Tibial artery (tissue), 4 donors: ENCODE data around the gene CIAO2A.

Experiments used
- DNase-seq, 2 donors: peaks; one replicate each; pipeline ENCODE4 v3.0.0-alpha.2; 2019
- H3K27ac ChIP-seq, 2 donors: fragments of 200-600 bp; sonication (generic) in 1 of 2; 1 replicate in 1 of 2; 2 replicates in 1 of 2; pipeline ENCODE4 v1.5.1; 2018 to 2019; ENCODE audit warnings: mild to moderate bottlenecking in 1 of 2
- H3K27me3 ChIP-seq, 2 donors: fragments of 200-600 bp; sonication (generic) in 1 of 2; one replicate each; pipeline versions ENCODE4 v1.5.1 to v1.6.0; 2016 to 2019
- H3K36me3 ChIP-seq, 3 donors: fragments of 200-600 bp; sonication (generic) in 2 of 3; one replicate each; pipeline ENCODE4 v1.5.1; 2016 to 2019; ENCODE audit warnings: mild to moderate bottlenecking in 2 of 3
- H3K4me1 ChIP-seq, 4 donors: fragments of 200-600 bp; sonication (generic) in 2 of 4; 1 replicate in 3 of 4; 2 replicates in 1 of 4; pipeline ENCODE4 v1.5.1; 2016 to 2019
- H3K4me3 ChIP-seq, 2 donors: fragments of 200-600 bp; sonication (generic) in 1 of 2; 1 replicate in 1 of 2; 2 replicates in 1 of 2; pipeline ENCODE4 v1.5.1; 2018 to 2019; ENCODE audit warnings: mild to moderate bottlenecking in 2 of 2
- H3K9me3 ChIP-seq, 3 donors: fragments of 200-600 bp; sonication (generic) in 1 of 3; one replicate each; pipeline ENCODE4 v1.5.1; 2016 to 2019
- CTCF ChIP-seq, 2 experiments: fragments of 200-600 bp in 1 of 2; fragments of 450-650 bp in 1 of 2; IDR thresholded peaks; one replicate each; pipeline ENCODE4 v1.5.1; 2017 to 2019; ENCODE audit warnings: antibody characterized with exemption in 2 of 2, mild to moderate bottlenecking in 1 of 2, moderate library complexity in 1 of 2
- intact Hi-C: fragments of 100-400 bp; cut with DNase I; formaldehyde crosslinking; loops from one replicate; pipeline ENCODE4 v1.15.0; 2023; ENCODE audit warnings: low total_unique reads

CIAO2A gene

GRCh38 chr15:64100958-64101357 lies 7.3 kb upstream of the CIAO2A start:
- Histone ChIP-seq H3K27ac (no peak overlapping the region), H3K4me3 (no peak overlapping the region), H3K9me3 (no peaks in the 10 kb centered on the region), H3K36me3 (no peaks in the 10 kb centered on the region), H3K27me3 (no peaks in the 10 kb centered on the region), H3K4me1 (peaks cover 0 to 61% (median 28%) of the 10 kb centered on the region in 4 donors)
- intact Hi-C loops = no loop called here
- no peak for DNase-seq
- no peak for TF ChIP-seq CTCF (IDR thresholded peaks at IDR 0.05)

GRCh38 chr15:64099379-64099778 lies 5.7 kb upstream of the CIAO2A start:
- Histone ChIP-seq H3K9me3 (no peaks in the 10 kb centered on the region), H3K36me3 (no peaks in the 10 kb centered on the region), H3K4me1 (peaks cover 0 to 61% (median 31%) of the 10 kb centered on the region in 4 donors), H3K27ac (no peak overlapping the region), H3K27me3 (no peaks in the 10 kb centered on the region), H3K4me3 (no peak overlapping the region)
- no peak for DNase-seq
- intact Hi-C loops = no loop called here
- no peak for TF ChIP-seq CTCF (IDR thresholded peaks at IDR 0.05)

- intact Hi-C loops = no loop called here
- Histone ChIP-seq H3K4me1 (peaks cover 0 to 77% (median 38%) of the 10 kb centered on the region in 4 donors), H3K9me3 (no peaks in the 10 kb centered on the region), H3K27me3 (no peaks in the 10 kb centered on the region), H3K27ac (peak overlapping the region; percentile 83 to 90), H3K36me3 (no peaks in the 10 kb centered on the region), H3K4me3 (peak overlapping the region; percentile 71 to 98)
- DNase-seq = no peak
- TF ChIP-seq CTCF (IDR thresholded peaks at IDR 0.05) = no peak
These were observed 3.2 kb upstream of the CIAO2A start for GRCh38 chr15:64096668-64097384.

GRCh38 chr15:64095795-64096667 lies 2.4 kb upstream of the CIAO2A start, which contains the start of gene SNX1:
Gene SNX1, plus strand, starts transcription at chr15:64095982. Its CDS starts 32 bp downstream, at chr15:64096014.
- Histone ChIP-seq H3K27ac (peak within 1 kb of the TSS; percentile 83 to 90), H3K4me1 (peaks cover 0 to 70% (median 38%) of the 10 kb centered on the region in 4 donors), H3K36me3 (no peaks in the 10 kb centered on the region), H3K27me3 (no peaks in the 10 kb centered on the region), H3K9me3 (no peaks in the 10 kb centered on the region), H3K4me3 (peak within 1 kb of the TSS; percentile 71 to 98)
- intact Hi-C loops = no loop called here
- peak; percentile 92 to 97 for DNase-seq
- TF ChIP-seq CTCF (IDR thresholded peaks at IDR 0.05) = peak in 1 of 2 experiments; percentile 31

- Histone ChIP-seq H3K4me1 (peaks cover 0 to 64% (median 36%) of the 10 kb centered on the region in 4 donors), H3K27ac (peak overlapping the region; percentile 83 to 90), H3K27me3 (no peaks in the 10 kb centered on the region), H3K36me3 (no peaks in the 10 kb centered on the region), H3K9me3 (no peaks in the 10 kb centered on the region), H3K4me3 (peak overlapping the region; percentile 71 to 98)
- no peak for TF ChIP-seq CTCF (IDR thresholded peaks at IDR 0.05)
- DNase-seq = no peak
- intact Hi-C loops = no loop called here
These were observed 1.8 kb upstream of the CIAO2A start for GRCh38 chr15:64095431-64095794.
